Activated CD4-positive, alpha-beta memory T cell treated with anti-CD3 and anti-CD28 coated beads, Interleukin-2, amount 10 ng/mL, durations not matched to agents 7 days and 5 days (primary cell): ENCODE results near the gene TP53BP1. TPM values are rescaled to one million over a fixed set of nuclear protein-coding genes. Genes with fewer than 3 reads are reported as not detected.

Source experiments
- CTCF ChIA-PET: fragments of 350-600 bp; sonication (Branson Sonifier 250); formaldehyde crosslinking; loops from one replicate; lab custom pipeline; 2021; ENCODE audit warnings: antibody characterized with exemption, inconsistent platforms; lab: Charles Lee
- POLR2A ChIA-PET: fragments of 350-600 bp; sonication (Branson Sonifier 250); formaldehyde crosslinking; loops from one replicate; lab custom pipeline; 2021; ENCODE audit warnings: antibody characterized with exemption; lab: Charles Lee
- DNase-seq: peaks from one replicate; pipeline ENCODE4 v3.0.0-alpha.2; 2020
- H3K27ac Mint-ChIP-seq: one replicate; pipeline ENCODE4 v1.8.0; 2021; ENCODE audit warnings: mild to moderate bottlenecking, mixed read lengths
- H3K27me3 Mint-ChIP-seq: one replicate; pipeline ENCODE4 v1.8.0; 2021; ENCODE audit warnings: mixed read lengths
- H3K36me3 Mint-ChIP-seq: one replicate; pipeline ENCODE4 v1.8.0; 2021; ENCODE audit warnings: low read depth, mixed read lengths
- H3K4me1 Mint-ChIP-seq: one replicate; pipeline ENCODE4 v1.8.0; 2021; ENCODE audit warnings: mixed read lengths
- H3K4me3 Mint-ChIP-seq: one replicate; pipeline ENCODE4 v1.8.0; 2021; ENCODE audit warnings: mild to moderate bottlenecking, mixed read lengths
- H3K9me3 Mint-ChIP-seq: one replicate; pipeline ENCODE4 v1.8.0; 2021; ENCODE audit warnings: mixed read lengths
- total RNA-seq, 2 experiments: library from RNA; stranded (reverse); gene quantifications; one replicate each; pipeline ENCODE4 v1.2.3, GENCODE V29; 2021

TP53BP1 gene
- total RNA-seq, 2 experiments from 2014 or later, result 26.6 to 28.1 TPM

- Mint-ChIP-seq H3K4me1 (peaks cover 18% of the 10 kb centered on the region), H3K36me3 (peaks cover 8% of the 10 kb centered on the region), H3K9me3 (no peaks in the 10 kb centered on the region), H3K27me3 (no peaks in the 10 kb centered on the region), H3K27ac (no peak overlapping the region), H3K4me3 (no peak overlapping the region)
- no peak for DNase-seq
- POLR2A ChIA-PET, result interaction anchor here (1.0 to 1.8 kb wide), 3 partner anchors 9 to 16 kb away, joined by 3 to 5 read pairs (median 3); no protein-coding TSS in a partner anchor
- CTCF ChIA-PET, result no interaction called here
These were observed 34.3 kb upstream of the TP53BP1 start for GRCh38 chr15:43527016-43527801.

DNA sequence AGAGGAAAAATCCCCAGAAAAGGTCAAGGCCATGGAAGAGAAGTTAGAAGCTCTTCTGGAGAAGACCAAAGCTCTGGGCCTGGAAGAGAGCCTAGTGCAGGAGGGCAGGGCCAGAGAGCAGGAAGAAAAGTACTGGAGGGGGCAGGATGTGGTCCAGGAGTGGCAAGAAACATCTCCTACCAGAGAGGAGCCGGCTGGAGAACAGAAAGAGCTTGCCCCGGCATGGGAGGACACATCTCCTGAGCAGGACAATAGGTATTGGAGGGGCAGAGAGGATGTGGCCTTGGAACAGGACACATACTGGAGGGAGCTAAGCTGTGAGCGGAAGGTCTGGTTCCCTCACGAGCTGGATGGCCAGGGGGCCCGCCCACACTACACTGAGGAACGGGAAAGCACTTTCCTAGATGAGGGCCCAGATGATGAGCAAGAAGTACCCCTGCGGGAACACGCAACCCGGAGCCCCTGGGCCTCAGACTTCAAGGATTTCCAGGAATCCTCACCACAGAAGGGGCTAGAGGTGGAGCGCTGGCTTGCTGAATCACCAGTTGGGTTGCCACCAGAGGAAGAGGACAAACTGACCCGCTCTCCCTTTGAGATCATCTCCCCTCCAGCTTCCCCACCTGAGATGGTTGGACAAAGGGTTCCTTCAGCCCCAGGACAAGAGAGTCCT is 33.4 kb upstream of the TP53BP1 start:
- ChIA-PET CTCF (interaction anchor here (0.9 kb wide), 1 partner anchor 12 kb away, joined by 4 read pairs; no protein-coding TSS in a partner anchor), POLR2A (interaction anchor here (0.7 to 1.8 kb wide), 2 partner anchors 11 to 15 kb away, joined by 3 to 5 read pairs; no protein-coding TSS in a partner anchor)
- H3K27me3 Mint-ChIP-seq, result no peaks in the 10 kb centered on the region
- H3K4me1 Mint-ChIP-seq, result peaks cover 18% of the 10 kb centered on the region
- no peak overlapping the region for H3K27ac Mint-ChIP-seq
- no peaks in the 10 kb centered on the region for H3K9me3 Mint-ChIP-seq
- DNase-seq, result no peak
- peaks cover 8% of the 10 kb centered on the region for H3K36me3 Mint-ChIP-seq
- no peak overlapping the region for H3K4me3 Mint-ChIP-seq

DNA sequence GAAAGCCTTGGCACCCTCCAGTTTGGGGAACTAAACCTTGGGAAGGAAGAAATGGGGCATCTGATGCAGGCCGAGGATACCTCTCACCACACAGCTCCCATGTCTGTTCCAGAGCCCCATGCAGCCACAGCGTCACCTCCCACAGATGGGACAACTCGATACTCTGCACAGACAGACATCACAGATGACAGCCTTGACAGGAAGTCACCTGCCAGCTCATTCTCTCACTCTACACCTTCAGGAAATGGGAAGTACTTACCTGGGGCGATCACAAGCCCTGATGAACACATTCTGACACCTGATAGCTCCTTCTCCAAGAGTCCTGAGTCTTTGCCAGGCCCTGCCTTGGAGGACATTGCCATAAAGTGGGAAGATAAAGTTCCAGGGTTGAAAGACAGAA is 32.2 kb upstream of the TP53BP1 start:
- Mint-ChIP-seq H3K27ac (no peak overlapping the region), H3K4me1 (peaks cover 18% of the 10 kb centered on the region), H3K9me3 (no peaks in the 10 kb centered on the region), H3K27me3 (no peaks in the 10 kb centered on the region), H3K36me3 (peaks cover 8% of the 10 kb centered on the region), H3K4me3 (no peak overlapping the region)
- ChIA-PET CTCF (no interaction called here), POLR2A (interaction anchor here (0.9 kb wide), 1 partner anchor 11 kb away, joined by 3 read pairs; no protein-coding TSS in a partner anchor)
- no peak for DNase-seq

DNA sequence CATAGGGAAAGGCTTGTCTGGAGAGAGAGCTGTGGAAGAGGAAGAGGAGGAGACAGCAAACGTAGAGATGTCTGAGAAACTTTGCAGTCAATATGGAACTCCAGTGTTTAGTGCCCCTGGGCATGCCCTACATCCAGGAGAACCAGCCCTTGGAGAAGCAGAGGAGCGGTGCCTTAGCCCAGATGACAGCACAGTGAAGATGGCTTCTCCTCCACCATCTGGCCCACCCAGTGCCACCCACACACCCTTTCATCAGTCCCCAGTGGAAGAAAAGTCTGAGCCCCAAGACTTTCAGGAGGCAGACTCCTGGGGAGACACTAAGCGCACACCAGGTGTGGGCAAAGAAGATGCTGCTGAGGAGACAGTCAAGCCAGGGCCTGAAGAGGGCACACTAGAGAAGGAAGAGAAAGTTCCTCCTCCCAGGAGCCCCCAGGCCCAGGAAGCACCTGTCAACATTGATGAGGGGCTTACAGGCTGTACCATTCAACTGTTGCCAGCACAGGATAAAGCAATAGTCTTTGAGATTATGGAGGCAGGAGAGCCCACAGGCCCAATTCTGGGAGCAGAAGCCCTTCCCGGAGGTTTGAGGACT is 31.4 kb upstream of the TP53BP1 start:
- POLR2A ChIA-PET, result no interaction called here
- peaks cover 18% of the 10 kb centered on the region for H3K4me1 Mint-ChIP-seq
- no peaks in the 10 kb centered on the region for H3K27me3 Mint-ChIP-seq
- peaks cover 8% of the 10 kb centered on the region for H3K36me3 Mint-ChIP-seq
- CTCF ChIA-PET, result interaction anchor here (2.7 kb wide), 1 partner anchor 10 kb away, joined by 10 read pairs; no protein-coding TSS in a partner anchor
- H3K4me3 Mint-ChIP-seq, result no peak overlapping the region
- DNase-seq, result no peak
- no peak overlapping the region for H3K27ac Mint-ChIP-seq
- H3K9me3 Mint-ChIP-seq, result no peaks in the 10 kb centered on the region

- Mint-ChIP-seq H3K9me3 (no peaks in the 10 kb centered on the region), H3K4me1 (peaks cover 24% of the 10 kb centered on the region), H3K27ac (no peak overlapping the region), H3K36me3 (peaks cover 8% of the 10 kb centered on the region), H3K27me3 (peaks cover 4% of the 10 kb centered on the region), H3K4me3 (no peak overlapping the region)
- POLR2A ChIA-PET, result interaction anchor here (0.9 to 2.4 kb wide), 3 partner anchors 9 to 23 kb away, joined by 3 to 7 read pairs (median 3); no protein-coding TSS in a partner anchor
- DNase-seq, result no peak
- CTCF ChIA-PET, result interaction anchor here (1.5 to 2.7 kb wide), 2 partner anchors 10 to 12 kb away, joined by 5 to 10 read pairs; no protein-coding TSS in a partner anchor
These were observed 30.7 kb upstream of the TP53BP1 start for GRCh38 chr15:43523646-43524045.

DNA sequence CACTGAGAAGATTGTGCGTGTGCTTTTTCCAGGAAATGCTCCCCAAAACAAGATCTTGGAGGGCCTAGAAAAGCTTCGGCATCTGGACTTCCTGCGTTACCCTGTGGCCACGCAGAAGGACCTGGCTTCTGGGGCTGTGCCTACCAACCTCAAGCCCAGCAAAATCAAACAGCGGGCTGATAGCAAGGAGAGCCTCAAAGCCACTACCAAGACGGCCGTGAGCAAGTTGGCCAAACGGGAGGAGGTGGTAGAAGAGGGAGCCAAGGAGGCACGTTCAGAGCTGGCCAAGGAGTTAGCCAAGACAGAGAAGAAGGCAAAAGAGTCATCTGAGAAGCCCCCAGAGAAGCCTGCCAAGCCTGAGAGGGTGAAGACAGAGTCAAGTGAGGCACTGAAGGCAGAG is 29.3 kb upstream of the TP53BP1 start:
- H3K27ac Mint-ChIP-seq, result no peak overlapping the region

DNA sequence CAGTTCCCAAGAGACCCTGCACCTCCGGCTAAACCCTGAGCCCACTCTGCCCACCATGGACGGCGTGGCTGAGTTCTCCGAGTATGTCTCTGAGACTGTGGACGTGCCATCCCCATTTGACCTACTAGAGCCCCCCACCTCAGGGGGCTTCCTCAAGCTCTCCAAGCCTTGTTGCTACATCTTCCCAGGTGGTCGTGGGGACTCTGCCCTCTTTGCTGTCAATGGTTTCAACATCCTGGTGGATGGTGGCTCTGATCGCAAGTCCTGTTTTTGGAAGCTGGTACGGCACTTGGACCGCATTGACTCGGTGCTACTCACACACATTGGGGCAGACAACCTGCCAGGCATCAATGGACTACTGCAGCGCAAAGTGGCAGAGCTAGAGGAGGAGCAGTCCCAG is 28.5 kb upstream of the TP53BP1 start:
- Mint-ChIP-seq H3K27me3 (peaks cover 18% of the 10 kb centered on the region), H3K27ac (no peak overlapping the region), H3K36me3 (peaks cover 8% of the 10 kb centered on the region), H3K4me1 (peaks cover 37% of the 10 kb centered on the region), H3K9me3 (no peaks in the 10 kb centered on the region), H3K4me3 (no peak overlapping the region)
- CTCF ChIA-PET, result no interaction called here
- DNase-seq, result no peak
- POLR2A ChIA-PET, result no interaction called here

More for the DNA sequence above, 29.3 kb upstream of the TP53BP1 start:
- no peak for DNase-seq
- peaks cover 8% of the 10 kb centered on the region for H3K36me3 Mint-ChIP-seq
- POLR2A ChIA-PET, result interaction anchor here (2.4 kb wide), 1 partner anchor 11 kb away, joined by 7 read pairs; no protein-coding TSS in a partner anchor
- H3K27me3 Mint-ChIP-seq, result peaks cover 15% of the 10 kb centered on the region
- CTCF ChIA-PET, result interaction anchor here (1.5 to 2.7 kb wide), 2 partner anchors 8 to 11 kb away, joined by 5 to 10 read pairs; no protein-coding TSS in a partner anchor
- H3K9me3 Mint-ChIP-seq, result no peaks in the 10 kb centered on the region
- no peak overlapping the region for H3K4me3 Mint-ChIP-seq
- peaks cover 33% of the 10 kb centered on the region for H3K4me1 Mint-ChIP-seq

- no peak overlapping the region for H3K4me3 Mint-ChIP-seq
- peaks cover 21% of the 10 kb centered on the region for H3K27me3 Mint-ChIP-seq
- no peaks in the 10 kb centered on the region for H3K9me3 Mint-ChIP-seq
- no peak overlapping the region for H3K27ac Mint-ChIP-seq
- H3K4me1 Mint-ChIP-seq, result peaks cover 37% of the 10 kb centered on the region
- DNase-seq, result no peak
- ChIA-PET POLR2A (no interaction called here), CTCF (no interaction called here)
- H3K36me3 Mint-ChIP-seq, result peaks cover 5% of the 10 kb centered on the region
These were observed 27.2 kb upstream of the TP53BP1 start for GRCh38 chr15:43520138-43520537.

DNA sequence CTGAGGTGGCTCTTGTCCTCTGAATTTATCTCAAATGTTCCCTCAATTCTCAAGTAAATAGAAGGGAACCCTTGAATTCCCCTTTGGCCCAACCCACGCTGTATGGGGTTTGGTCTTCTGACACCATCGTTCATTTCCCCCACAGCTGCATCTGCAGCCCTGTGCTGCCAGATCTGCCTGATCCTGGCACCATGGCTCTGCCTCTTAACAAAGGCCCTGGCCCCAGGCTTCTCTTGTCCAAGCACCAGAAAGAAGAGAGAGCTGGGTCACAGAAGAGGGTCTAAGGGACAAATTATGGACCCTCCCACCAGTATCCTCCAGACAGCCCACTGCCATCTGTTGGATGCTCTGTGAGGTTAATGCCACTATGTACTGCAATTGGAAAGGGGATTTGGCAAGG is 26.2 kb upstream of the TP53BP1 start:
- Mint-ChIP-seq H3K4me3 (no peak overlapping the region), H3K9me3 (no peaks in the 10 kb centered on the region), H3K36me3 (peaks cover 4% of the 10 kb centered on the region), H3K4me1 (peaks cover 40% of the 10 kb centered on the region), H3K27ac (no peak overlapping the region), H3K27me3 (peaks cover 21% of the 10 kb centered on the region)
- DNase-seq, result no peak
- ChIA-PET CTCF (no interaction called here), POLR2A (interaction anchor here (1.0 kb wide), 1 partner anchor 9 kb away, joined by 4 read pairs; no protein-coding TSS in a partner anchor)

GRCh38 chr15:43518197-43518761 is 25.3 kb upstream of the TP53BP1 start:
- POLR2A ChIA-PET, result interaction anchor here (1.0 to 1.5 kb wide), 2 partner anchors 8 to 9 kb away, joined by 3 to 4 read pairs; no protein-coding TSS in a partner anchor
- peaks cover 49% of the 10 kb centered on the region for H3K4me1 Mint-ChIP-seq
- peaks cover 4% of the 10 kb centered on the region for H3K36me3 Mint-ChIP-seq
- peaks cover 21% of the 10 kb centered on the region for H3K27me3 Mint-ChIP-seq
- no peak overlapping the region for H3K4me3 Mint-ChIP-seq
- H3K27ac Mint-ChIP-seq, result no peak overlapping the region
- no peak for DNase-seq
- CTCF ChIA-PET, result no interaction called here
- no peaks in the 10 kb centered on the region for H3K9me3 Mint-ChIP-seq

GRCh38 chr15:43517354-43518196 is 24.6 kb upstream of the TP53BP1 start, which contains the start of gene MAP1A:
TSS of gene MAP1A (plus strand) at chr15:43517608. CDS start at chr15:43521474, 3,866 bp downstream.
- Mint-ChIP-seq H3K4me3 (no peak within 1 kb of the TSS), H3K4me1 (peaks cover 56% of the 10 kb centered on the region), H3K36me3 (peaks cover under 1% of the 10 kb centered on the region), H3K27me3 (peaks cover 21% of the 10 kb centered on the region), H3K27ac (no peak within 1 kb of the TSS), H3K9me3 (no peaks in the 10 kb centered on the region)
- CTCF ChIA-PET, result interaction anchor here (7.6 kb wide), 1 partner anchor 77 kb away, joined by 74 read pairs; no protein-coding TSS in a partner anchor
- DNase-seq, result no peak
- POLR2A ChIA-PET, result interaction anchor here (1.5 kb wide), 1 partner anchor 10 kb away, joined by 3 read pairs; no protein-coding TSS in a partner anchor
